Neural progenitor cell (in vitro differentiated cells): ENCODE data around the gene PLCG2.

ENCODE experiments used
- EZH2 ChIP-seq: fragments of 200-600 bp; sonication (generic); IDR thresholded peaks from 2 replicates; pipeline ENCODE4 v1.6.1; 2017; ENCODE audit warnings: antibody characterized with exemption, mild to moderate bottlenecking, moderate library complexity
- TF ChIP-seq, protein P1 (sequence below): fragments of 200-600 bp; sonication (generic); IDR thresholded peaks from 2 replicates; pipeline ENCODE4 v1.5.1; 2017; ENCODE audit warnings: antibody characterized with exemption, mild to moderate bottlenecking

DNA sequence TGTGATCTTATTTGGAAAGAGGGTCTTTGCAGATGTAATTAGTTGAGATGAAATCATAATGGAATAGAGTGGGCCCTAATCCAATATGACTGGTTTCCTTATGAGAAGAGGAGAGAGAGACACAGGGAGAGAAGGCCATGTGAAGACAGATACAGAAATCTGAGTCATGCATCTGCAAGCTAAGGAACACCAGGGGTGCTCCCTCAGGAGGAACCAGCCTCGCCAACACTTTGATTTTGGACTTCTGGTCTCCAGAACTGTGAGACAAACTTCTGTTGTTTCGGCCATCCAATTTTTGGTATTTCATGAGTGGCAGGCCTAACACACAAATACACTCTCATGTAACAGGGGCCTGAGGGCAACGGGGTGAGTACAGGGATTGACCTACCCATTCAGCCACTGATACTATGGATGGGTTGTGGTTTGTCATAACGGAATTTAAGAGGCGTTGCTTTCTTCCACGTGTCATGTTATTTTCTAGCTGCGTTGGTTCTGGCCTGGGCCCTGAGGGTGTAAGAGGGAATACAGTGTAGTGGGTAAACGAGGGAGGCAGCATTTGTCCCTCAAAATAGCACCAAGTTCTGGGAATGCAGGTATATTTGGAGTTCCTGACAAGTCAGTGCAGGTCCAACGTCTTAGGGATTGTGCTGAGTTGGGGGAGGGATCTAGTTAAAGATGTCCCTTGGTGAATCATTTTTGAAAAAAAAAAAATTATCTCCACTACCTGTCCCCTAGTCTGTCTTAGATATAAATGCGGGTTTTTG, 17.7 kb downstream of the PLCG2 start:
- TF ChIP-seq, protein P1, sequence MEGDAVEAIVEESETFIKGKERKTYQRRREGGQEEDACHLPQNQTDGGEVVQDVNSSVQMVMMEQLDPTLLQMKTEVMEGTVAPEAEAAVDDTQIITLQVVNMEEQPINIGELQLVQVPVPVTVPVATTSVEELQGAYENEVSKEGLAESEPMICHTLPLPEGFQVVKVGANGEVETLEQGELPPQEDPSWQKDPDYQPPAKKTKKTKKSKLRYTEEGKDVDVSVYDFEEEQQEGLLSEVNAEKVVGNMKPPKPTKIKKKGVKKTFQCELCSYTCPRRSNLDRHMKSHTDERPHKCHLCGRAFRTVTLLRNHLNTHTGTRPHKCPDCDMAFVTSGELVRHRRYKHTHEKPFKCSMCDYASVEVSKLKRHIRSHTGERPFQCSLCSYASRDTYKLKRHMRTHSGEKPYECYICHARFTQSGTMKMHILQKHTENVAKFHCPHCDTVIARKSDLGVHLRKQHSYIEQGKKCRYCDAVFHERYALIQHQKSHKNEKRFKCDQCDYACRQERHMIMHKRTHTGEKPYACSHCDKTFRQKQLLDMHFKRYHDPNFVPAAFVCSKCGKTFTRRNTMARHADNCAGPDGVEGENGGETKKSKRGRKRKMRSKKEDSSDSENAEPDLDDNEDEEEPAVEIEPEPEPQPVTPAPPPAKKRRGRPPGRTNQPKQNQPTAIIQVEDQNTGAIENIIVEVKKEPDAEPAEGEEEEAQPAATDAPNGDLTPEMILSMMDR: no peak
- TF ChIP-seq EZH2: no peak
